ENCODE measurements around the gene KCNJ15. TPM values are rescaled to one million over a fixed set of nuclear protein-coding genes. Genes with fewer than 3 reads are reported as not detected.

KCNJ15 gene
- polyA plus RNA-seq, 2 of the 4 experiments (the other 2 are of a cell fraction), result 0.19 to 0.30 TPM

- DNase-seq (ENCODE audit: low read depth in 1 of 2, low spot score in 1 of 2) (no peak), FAIRE-seq (no peak)
- no peak overlapping the region for H3K4me2 ChIP-seq
Observed at GRCh38 chr21:38349111-38349746, 92.4 kb downstream of the KCNJ15 start.

GRCh38 chr21:38349977-38350376 is 93.2 kb downstream of the KCNJ15 start:
- ChIA-PET POLR2A (no interaction called here), CTCF (interaction anchor here (0.6 to 4.9 kb wide), 8 partner anchors 69 to 675 kb away, joined by 3 to 75 read pairs (median 8); partner anchors contain the start of gene KCNJ6)
- Histone ChIP-seq H3K27ac (peak overlapping the region; percentile 84 to 86), H3K4me2 (no peak overlapping the region), H3K4me3 (no peak overlapping the region), H3K4me1 (peaks cover 19% of the 10 kb centered on the region), H3K9me3 (peaks cover 5% of the 10 kb centered on the region; the same call in 2 of the 3 replicates)
- FAIRE-seq (no peak), DNase-seq (ENCODE audit: low read depth in 1 of 2, low spot score in 1 of 2) (no peak), ATAC-seq (no peak)
- TF ChIP-seq PBX3 (IDR thresholded peaks at IDR 0.05) (no peak), SMC3 (IDR thresholded peaks at IDR 0.05) (no peak), ZSCAN20 (CRISPR knock-in tag; IDR thresholded peaks at IDR 0.05) (no peak), ZC3H11A (IDR thresholded peaks at IDR 0.05) (no peak), TFCP2L1 (CRISPR knock-in tag; IDR thresholded peaks at IDR 0.05) (no peak)
- WGBS (ENCODE audit: missing lambda C conversion rate), result 100% methylated on average over 2 of the region's 2 CpGs

More at GRCh38 chr21:38349111-38349746, 92.4 kb downstream of the KCNJ15 start:
- H3K27ac ChIP-seq, result peak overlapping the region; percentile 20 to 68; a peak in 5 of 6 replicates
- no peak for TF ChIP-seq CHD2 (IDR thresholded peaks at IDR 0.05; ENCODE audit: low read length, partially characterized antibody)
- no peak for TF ChIP-seq TFCP2L1 (CRISPR knock-in tag; IDR thresholded peaks at IDR 0.05)
- TF ChIP-seq BHLHE40 (IDR thresholded peaks at IDR 0.05; ENCODE audit: low read depth, low read length), result no peak
- no peak for TF ChIP-seq RNF2 (IDR thresholded peaks at IDR 0.05; ENCODE audit: borderline replicate concordance, low read depth)
- TF ChIP-seq NR3C1 (IDR thresholded peaks at IDR 0.05), result no peak
- no peak for TF ChIP-seq KDM5A (IDR thresholded peaks at IDR 0.05)
- TF ChIP-seq HOXB13 (CRISPR knock-in tag; IDR thresholded peaks at IDR 0.05; ENCODE audit: low read depth), result no peak
- no peak for TF ChIP-seq POLR2AphosphoS2 (conservative IDR thresholded peaks at IDR 0.05; ENCODE audit: low read length)
- TF ChIP-seq MYC (IDR thresholded peaks at IDR 0.05; ENCODE audit: borderline replicate concordance, low read length), result no peak
- no peak for TF ChIP-seq JUN (IDR thresholded peaks at IDR 0.05)
- no peak for TF ChIP-seq CHD4 (IDR thresholded peaks at IDR 0.05; ENCODE audit: borderline replicate concordance)
- TF ChIP-seq CBX8 (IDR thresholded peaks at IDR 0.05), result no peak
- TF ChIP-seq, protein P1, sequence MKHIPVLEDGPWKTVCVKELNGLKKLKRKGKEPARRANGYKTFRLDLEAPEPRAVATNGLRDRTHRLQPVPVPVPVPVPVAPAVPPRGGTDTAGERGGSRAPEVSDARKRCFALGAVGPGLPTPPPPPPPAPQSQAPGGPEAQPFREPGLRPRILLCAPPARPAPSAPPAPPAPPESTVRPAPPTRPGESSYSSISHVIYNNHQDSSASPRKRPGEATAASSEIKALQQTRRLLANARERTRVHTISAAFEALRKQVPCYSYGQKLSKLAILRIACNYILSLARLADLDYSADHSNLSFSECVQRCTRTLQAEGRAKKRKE (CRISPR knock-in tag; IDR thresholded peaks at IDR 0.05; ENCODE audit: low read depth), result no peak
- no peak for TF ChIP-seq PHF8 (IDR thresholded peaks at IDR 0.05; ENCODE audit: borderline replicate concordance, low read depth)
- TF ChIP-seq KDM1A (IDR thresholded peaks at IDR 0.05; ENCODE audit: low read depth), result no peak
- no peak for TF ChIP-seq EHF (CRISPR knock-in tag; IDR thresholded peaks at IDR 0.05)
- no peak for TF ChIP-seq FOSB (CRISPR knock-in tag; IDR thresholded peaks at IDR 0.05)
- WGBS (ENCODE audit: missing lambda C conversion rate), result 80% methylated on average over 10 of the region's 10 CpGs
- ATAC-seq, result no peak
- peaks cover 5% of the 10 kb centered on the region; the same call in 2 of the 3 replicates for H3K9me3 ChIP-seq
- POLR2A ChIA-PET, result no interaction called here
- H3K4me1 ChIP-seq, result peaks cover 25% of the 10 kb centered on the region
- H3K4me3 ChIP-seq, result no peak overlapping the region
- CTCF ChIA-PET, result interaction anchor here (0.6 to 4.9 kb wide), 3 partner anchors 170 to 649 kb away, joined by 3 to 75 read pairs (median 12); no protein-coding TSS in a partner anchor

- Histone ChIP-seq H3K9me3 (peaks cover 5% of the 10 kb centered on the region; the same call in 2 of the 3 replicates), H3K4me1 (peaks cover 23% of the 10 kb centered on the region), H3K4me2 (no peak overlapping the region), H3K4me3 (no peak overlapping the region), H3K27ac (peak overlapping the region; percentile 84 to 86)
- no peak for DNase-seq (ENCODE audit: low read depth in 1 of 2, low spot score in 1 of 2)
- ChIA-PET CTCF (interaction anchor here (0.6 to 4.9 kb wide), 10 partner anchors 14 to 676 kb away, joined by 3 to 75 read pairs (median 8); partner anchors contain the start of gene KCNJ6), POLR2A (no interaction called here)
- TF ChIP-seq, protein P2, sequence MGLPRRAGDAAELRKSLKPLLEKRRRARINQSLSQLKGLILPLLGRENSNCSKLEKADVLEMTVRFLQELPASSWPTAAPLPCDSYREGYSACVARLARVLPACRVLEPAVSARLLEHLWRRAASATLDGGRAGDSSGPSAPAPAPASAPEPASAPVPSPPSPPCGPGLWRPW (IDR thresholded peaks at IDR 0.05), result no peak
- no peak for FAIRE-seq
- no peak for ATAC-seq
- WGBS (ENCODE audit: missing lambda C conversion rate), result 93% methylated on average over 3 of the region's 3 CpGs
Observed at GRCh38 chr21:38350684-38351083, 93.9 kb downstream of the KCNJ15 start.
